HFF-Myc (cell line): ENCODE measurements around the gene SPOPL.

Source experiments
- DNase-seq: peaks from one replicate; pipeline ENCODE4 v3.0.0-alpha.2; 2011; ENCODE audit warnings: low read depth; ENCODE audit errors: extremely low read depth
- H3K4me3 ChIP-seq: replicated peaks from 2 replicates; pipeline ENCODE4 v1.5.1; 2011; ENCODE audit warnings: low read depth, mild to moderate bottlenecking, control low read depth, low read length
- TF ChIP-seq, protein P1 (sequence below): IDR thresholded peaks from 2 replicates; pipeline ENCODE4 v1.5.1; 2012; ENCODE audit warnings: mild to moderate bottlenecking, low read depth, low read length, control low read depth; ENCODE audit errors: missing control alignments

The SPOPL gene

DNA sequence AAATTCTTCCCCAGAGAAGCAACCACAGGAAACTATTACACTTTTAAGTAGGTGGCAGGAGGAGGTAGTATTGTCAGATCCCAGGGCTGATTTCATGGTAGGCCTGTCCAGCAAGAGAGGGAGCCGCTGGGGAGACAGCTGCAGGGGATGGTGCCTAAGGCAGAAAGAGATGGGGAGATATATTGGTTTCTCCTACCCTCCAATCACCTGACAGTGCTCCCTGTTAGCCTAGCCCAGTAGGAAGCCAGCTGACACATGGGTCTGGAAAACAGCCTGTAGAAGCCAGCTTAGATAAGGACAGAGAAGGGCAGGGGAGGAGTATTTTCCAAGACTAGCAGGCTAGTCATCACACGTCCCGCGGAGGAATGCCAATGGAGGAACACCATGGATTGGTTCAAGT lies 8.2 kb upstream of the SPOPL start:
- H3K4me3 ChIP-seq, result no peak overlapping the region
- no peak for DNase-seq
- TF ChIP-seq, protein P1, sequence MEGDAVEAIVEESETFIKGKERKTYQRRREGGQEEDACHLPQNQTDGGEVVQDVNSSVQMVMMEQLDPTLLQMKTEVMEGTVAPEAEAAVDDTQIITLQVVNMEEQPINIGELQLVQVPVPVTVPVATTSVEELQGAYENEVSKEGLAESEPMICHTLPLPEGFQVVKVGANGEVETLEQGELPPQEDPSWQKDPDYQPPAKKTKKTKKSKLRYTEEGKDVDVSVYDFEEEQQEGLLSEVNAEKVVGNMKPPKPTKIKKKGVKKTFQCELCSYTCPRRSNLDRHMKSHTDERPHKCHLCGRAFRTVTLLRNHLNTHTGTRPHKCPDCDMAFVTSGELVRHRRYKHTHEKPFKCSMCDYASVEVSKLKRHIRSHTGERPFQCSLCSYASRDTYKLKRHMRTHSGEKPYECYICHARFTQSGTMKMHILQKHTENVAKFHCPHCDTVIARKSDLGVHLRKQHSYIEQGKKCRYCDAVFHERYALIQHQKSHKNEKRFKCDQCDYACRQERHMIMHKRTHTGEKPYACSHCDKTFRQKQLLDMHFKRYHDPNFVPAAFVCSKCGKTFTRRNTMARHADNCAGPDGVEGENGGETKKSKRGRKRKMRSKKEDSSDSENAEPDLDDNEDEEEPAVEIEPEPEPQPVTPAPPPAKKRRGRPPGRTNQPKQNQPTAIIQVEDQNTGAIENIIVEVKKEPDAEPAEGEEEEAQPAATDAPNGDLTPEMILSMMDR, result no peak

DNA sequence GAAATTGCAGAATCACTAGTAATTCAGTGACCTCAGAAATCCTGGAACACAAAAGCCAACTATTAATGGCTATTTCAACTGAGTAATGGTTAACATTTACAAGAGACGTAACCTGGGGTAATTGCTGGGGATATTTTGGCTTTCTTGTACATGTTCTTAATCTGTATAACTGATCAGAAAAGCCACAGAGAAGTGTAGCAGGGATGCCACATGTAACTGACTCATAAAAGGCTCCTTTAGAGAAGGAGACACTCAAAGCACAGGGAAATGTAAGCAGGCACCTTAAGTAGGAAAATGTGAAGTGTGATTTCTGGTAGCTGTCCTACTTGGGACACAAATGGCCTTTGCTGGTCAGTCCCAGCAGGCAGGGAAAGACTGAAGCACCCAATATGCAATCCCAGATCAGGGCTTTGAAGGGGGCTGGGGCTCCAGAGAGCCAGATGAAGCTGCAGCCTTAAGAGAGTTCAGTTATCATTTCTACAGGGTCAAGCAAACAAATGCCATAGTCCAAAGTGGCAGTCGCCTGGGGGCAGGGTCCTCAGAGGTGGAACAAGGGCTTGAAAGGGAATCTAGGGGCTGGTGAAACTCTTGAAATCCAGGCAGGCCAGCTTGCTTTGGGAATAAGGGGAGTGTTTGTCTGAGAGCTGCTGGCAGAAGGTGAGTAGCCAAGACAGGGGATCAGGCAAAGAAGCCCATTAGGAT lies 7.2 kb upstream of the SPOPL start:
- no peak for DNase-seq
- TF ChIP-seq, protein P1, result no peak
- H3K4me3 ChIP-seq, result no peak overlapping the region

GRCh38 chr2:138495384-138495783 lies 6.2 kb upstream of the SPOPL start:
- H3K4me3 ChIP-seq, result no peak overlapping the region
- TF ChIP-seq, protein P1, result no peak
- DNase-seq, result no peak

GRCh38 chr2:138496096-138496651 lies 5.4 kb upstream of the SPOPL start:
- DNase-seq, result no peak
- H3K4me3 ChIP-seq, result no peak overlapping the region
- TF ChIP-seq, protein P1, result no peak

- no peak overlapping the region for H3K4me3 ChIP-seq
- DNase-seq, result no peak
- TF ChIP-seq, protein P1, result no peak
Measured at GRCh38 chr2:138497294-138497693, 4.3 kb upstream of the SPOPL start.

GRCh38 chr2:138499684-138500083 lies 1.9 kb upstream of the SPOPL start:
- TF ChIP-seq, protein P1, result no peak
- DNase-seq, result no peak
- no peak overlapping the region for H3K4me3 ChIP-seq
